ENCODE measurements around the gene MIX23. TPM values are rescaled to one million over a fixed set of nuclear protein-coding genes. Genes with fewer than 3 reads are reported as not detected.

The MIX23 gene
- polyA plus RNA-seq, 1 of the 3 experiments (the other 2 are of a cell fraction) = 11.2 TPM

- Histone ChIP-seq H3K4me3 (ENCODE audit: low read depth in 2 of 2, low read length in 1 of 2) (no peak overlapping the region), H3K4me1 (ENCODE audit: control insufficient read depth in 1 of 2, insufficient read depth in 2 of 2, low read depth in 1 of 2, low read length in 1 of 2) (peaks cover 0 to 7% of the 10 kb centered on the region in 2 experiments; a peak in 1 of 4 replicates), H3K4me2 (no peak overlapping the region), H3K9ac (no peak overlapping the region), H2AFZ (ENCODE audit: low read depth) (no peak overlapping the region), H4K20me1 (ENCODE audit: insufficient read depth) (no peaks in the 10 kb centered on the region), H3K9me3 (no peaks in the 10 kb centered on the region), H3K79me2 (ENCODE audit: insufficient read depth) (no peaks in the 10 kb centered on the region), H3K36me3 (replicated peaks in 1 of 2; ENCODE audit: control insufficient read depth in 1 of 2, insufficient read depth in 2 of 2, low read length in 1 of 2) (no peaks in the 10 kb centered on the region), H3F3A (replicated peaks; ENCODE audit: insufficient read depth) (no peaks in the 10 kb centered on the region), H3K27me3 (ENCODE audit: insufficient read depth) (no peaks in the 10 kb centered on the region), H3K27ac (ENCODE audit: low read depth in 2 of 2, low read length in 1 of 2) (no peak overlapping the region), H3K9me2 (no peaks in the 10 kb centered on the region)
- TF ChIP-seq EP300 (IDR thresholded peaks at IDR 0.05; ENCODE audit: borderline replicate concordance in 1 of 2, low read depth in 1 of 2, low read length in 1 of 2) = no peak
- ChIA-PET POLR2A (no interaction called here), CTCF (no interaction called here)
- 75% methylated on average over 5 of the region's 5 CpGs for WGBS (ENCODE audit: low lambda C conversion rate)
- DNase-seq = no peak
Measured at GRCh38 chr3:122350814-122351418, 32.1 kb downstream of the MIX23 start.

GRCh38 chr3:122349171-122349570, 33.9 kb downstream of the MIX23 start:
- H3K4me2 ChIP-seq = no peak overlapping the region
- H3F3A ChIP-seq (replicated peaks; ENCODE audit: insufficient read depth) = no peaks in the 10 kb centered on the region
- WGBS (ENCODE audit: low lambda C conversion rate) = 80% methylated on average over 1 of the region's 1 CpG
- H3K36me3 ChIP-seq (replicated peaks in 1 of 2; ENCODE audit: control insufficient read depth in 1 of 2, insufficient read depth in 2 of 2, low read length in 1 of 2) = no peaks in the 10 kb centered on the region
- H3K79me2 ChIP-seq (ENCODE audit: insufficient read depth) = no peaks in the 10 kb centered on the region
- no peaks in the 10 kb centered on the region for H3K27me3 ChIP-seq (ENCODE audit: insufficient read depth)
- no peak for DNase-seq
- no peak overlapping the region for H3K4me3 ChIP-seq (ENCODE audit: low read depth in 2 of 2, low read length in 1 of 2)
- no peak for TF ChIP-seq CHD2 (IDR thresholded peaks at IDR 0.05; ENCODE audit: low read length, partially characterized antibody)
- TF ChIP-seq RXRA (IDR thresholded peaks at IDR 0.05; ENCODE audit: borderline replicate concordance, low read depth) = no peak
- TF ChIP-seq USF2 (IDR thresholded peaks at IDR 0.05; ENCODE audit: borderline replicate concordance, low read depth, low read length) = no peak
- TF ChIP-seq EP300 (IDR thresholded peaks at IDR 0.05; ENCODE audit: borderline replicate concordance in 1 of 2, low read depth in 1 of 2, low read length in 1 of 2) = no peak
- no peak for TF ChIP-seq RAD21 (IDR thresholded peaks at IDR 0.05; ENCODE audit: low read length)
- TF ChIP-seq GABPA (IDR thresholded peaks at IDR 0.05; ENCODE audit: low read depth) = no peak
- TF ChIP-seq IRF3 (IDR thresholded peaks at IDR 0.05; ENCODE audit: low read depth, low read length) = no peak
- H3K9ac ChIP-seq = no peak overlapping the region
- H3K9me2 ChIP-seq = no peaks in the 10 kb centered on the region
- ChIA-PET CTCF (interaction anchor here (0.6 to 1.3 kb wide), 2 partner anchors 43 to 808 kb away, joined by 4 to 6 read pairs; no protein-coding TSS in a partner anchor), POLR2A (no interaction called here)
- no peak overlapping the region for H3K27ac ChIP-seq (ENCODE audit: low read depth in 2 of 2, low read length in 1 of 2)
- H3K4me1 ChIP-seq (ENCODE audit: control insufficient read depth in 1 of 2, insufficient read depth in 2 of 2, low read depth in 1 of 2, low read length in 1 of 2) = peaks cover 0 to 3% of the 10 kb centered on the region in 2 experiments; a peak in 1 of 4 replicates
- no peaks in the 10 kb centered on the region for H4K20me1 ChIP-seq (ENCODE audit: insufficient read depth)
- no peaks in the 10 kb centered on the region for H3K9me3 ChIP-seq
- H2AFZ ChIP-seq (ENCODE audit: low read depth) = no peak overlapping the region

GRCh38 chr3:122343654-122344053, 39.4 kb downstream of the MIX23 start:
- no peak for DNase-seq

More at GRCh38 chr3:122343654-122344053, 39.4 kb downstream of the MIX23 start:
- Histone ChIP-seq H3K36me3 (replicated peaks in 1 of 2; ENCODE audit: control insufficient read depth in 1 of 2, insufficient read depth in 2 of 2, low read length in 1 of 2) (no peaks in the 10 kb centered on the region), H3K9ac (no peak overlapping the region), H3F3A (replicated peaks; ENCODE audit: insufficient read depth) (no peaks in the 10 kb centered on the region), H3K79me2 (ENCODE audit: insufficient read depth) (no peaks in the 10 kb centered on the region), H3K4me3 (ENCODE audit: low read depth in 2 of 2, low read length in 1 of 2) (no peak overlapping the region), H3K9me3 (no peaks in the 10 kb centered on the region), H3K4me2 (no peak overlapping the region), H2AFZ (ENCODE audit: low read depth) (no peak overlapping the region), H3K9me2 (no peaks in the 10 kb centered on the region), H3K27me3 (ENCODE audit: insufficient read depth) (no peaks in the 10 kb centered on the region; the same call in 1 of the 2 replicates), H3K4me1 (ENCODE audit: control insufficient read depth in 1 of 2, insufficient read depth in 2 of 2, low read depth in 1 of 2, low read length in 1 of 2) (no peaks in the 10 kb centered on the region), H3K27ac (ENCODE audit: low read depth in 2 of 2, low read length in 1 of 2) (no peak overlapping the region), H4K20me1 (ENCODE audit: insufficient read depth) (no peaks in the 10 kb centered on the region)
- ChIA-PET CTCF (no interaction called here), POLR2A (no interaction called here)
- whole genome bisulfite sequencing (ENCODE audit: low lambda C conversion rate) = 11% methylated on average over 2 of the region's 2 CpGs
- TF ChIP-seq POLR2AphosphoS5 (IDR thresholded peaks at IDR 0.05; ENCODE audit: low read depth, low read length) = no peak

Data from SK-N-SH (cell line).